Measurements from ENCODE around the gene TBC1D10B.

TBC1D10B gene

GRCh38 chr16:30370456-30371247 is at the start of gene TBC1D10B:
TBC1D10B (minus strand) TSS chr16:30370494; CDS start chr16:30370183, 311 bp downstream.
- peak; percentile 94 for DNase-seq (ENCODE audit: low read depth)

DNA sequence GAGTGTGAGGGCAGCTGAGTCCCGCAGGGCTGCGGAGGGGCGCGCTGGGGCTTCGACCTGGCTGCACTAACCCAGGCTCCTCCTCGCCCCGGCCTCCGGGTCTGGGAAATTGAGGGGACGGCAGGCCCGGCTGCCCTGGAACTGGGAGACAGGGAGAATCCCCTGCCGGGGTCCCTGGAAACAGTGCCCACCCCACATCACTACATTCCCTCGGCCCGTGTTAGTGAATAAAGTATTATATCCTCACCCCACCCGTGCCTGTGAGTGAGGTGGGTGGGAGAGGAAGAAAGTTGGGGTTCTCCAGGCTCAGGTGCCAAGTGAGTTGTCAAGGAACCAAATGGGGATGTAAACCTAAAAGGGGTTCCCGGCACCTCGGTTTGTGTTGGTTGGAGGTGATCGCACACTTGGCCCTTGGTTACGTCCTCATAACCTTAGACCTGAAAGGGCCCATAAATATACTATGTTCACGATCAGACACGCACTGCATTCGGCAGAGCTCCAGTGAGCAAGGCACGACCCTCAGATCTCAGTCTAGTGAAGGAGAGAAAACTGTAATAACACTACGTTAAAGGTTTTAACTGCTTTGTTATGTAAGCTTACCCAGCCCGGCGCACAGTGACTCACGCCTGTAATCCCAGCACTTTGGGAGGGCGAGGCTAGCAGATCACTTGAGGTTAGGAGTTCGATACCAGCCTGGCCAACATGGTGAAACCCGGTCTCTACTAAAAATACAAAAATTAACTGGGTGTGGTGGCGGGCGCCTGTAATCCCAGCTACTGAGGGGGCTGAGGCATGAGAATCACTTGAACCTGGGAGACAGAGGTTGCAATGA is 48.3 kb upstream of the TBC1D10B start:
- no peak for DNase-seq (ENCODE audit: low read depth)

GRCh38 chr16:30417529-30418349 is 47.4 kb upstream of the TBC1D10B start:
- peak; percentile 65 for DNase-seq (ENCODE audit: low read depth)

- DNase-seq (ENCODE audit: low read depth) = no peak
Observed at GRCh38 chr16:30416624-30417528, 46.6 kb upstream of the TBC1D10B start.

DNA sequence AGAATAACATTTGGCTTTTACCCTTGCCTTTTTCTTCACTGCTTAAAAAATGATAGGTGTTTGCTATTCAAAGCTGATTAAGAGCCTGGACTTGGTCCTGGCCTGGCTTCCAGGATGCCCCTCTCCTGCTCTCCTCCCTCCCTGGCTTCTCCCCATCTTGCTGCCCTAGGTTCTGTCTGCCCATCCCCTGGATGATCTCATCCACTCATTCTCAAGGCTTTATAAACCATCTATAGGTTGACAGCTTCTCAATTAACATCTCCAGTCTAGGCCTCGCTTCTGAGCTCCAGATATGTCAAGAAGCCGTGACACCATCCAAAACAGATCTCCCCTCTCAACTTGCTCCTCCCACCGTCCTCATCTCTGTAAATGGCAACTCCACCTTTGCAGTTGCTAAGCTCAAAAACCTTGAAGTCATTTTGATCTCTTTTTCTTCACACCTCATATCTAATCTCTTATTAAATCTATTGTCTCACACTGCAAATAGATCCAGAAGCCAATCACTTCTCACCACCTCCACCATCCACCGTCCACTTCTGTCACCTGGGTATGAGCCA is 45.8 kb upstream of the TBC1D10B start:
- DNase-seq (ENCODE audit: low read depth) = no peak

DNA sequence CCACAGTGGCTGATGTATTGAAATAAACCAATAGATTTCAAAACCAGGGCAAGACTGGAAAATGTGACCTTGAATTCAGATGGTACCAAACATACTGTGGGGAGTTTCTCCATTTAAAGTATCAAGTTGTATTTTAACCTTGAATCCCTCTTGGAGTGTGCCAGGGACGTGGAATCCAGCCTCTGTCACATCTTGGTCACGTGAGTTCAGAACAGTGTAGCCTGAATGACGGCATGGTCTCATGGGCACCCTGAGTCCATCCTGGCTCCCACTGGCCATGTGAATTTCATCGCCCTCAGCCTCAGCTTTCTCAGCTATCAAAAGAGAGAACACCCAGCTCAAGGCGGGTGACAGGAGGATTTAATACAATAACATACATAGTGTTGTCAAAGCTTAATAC is 43.9 kb upstream of the TBC1D10B start:
- no peak for DNase-seq (ENCODE audit: low read depth)

DNA sequence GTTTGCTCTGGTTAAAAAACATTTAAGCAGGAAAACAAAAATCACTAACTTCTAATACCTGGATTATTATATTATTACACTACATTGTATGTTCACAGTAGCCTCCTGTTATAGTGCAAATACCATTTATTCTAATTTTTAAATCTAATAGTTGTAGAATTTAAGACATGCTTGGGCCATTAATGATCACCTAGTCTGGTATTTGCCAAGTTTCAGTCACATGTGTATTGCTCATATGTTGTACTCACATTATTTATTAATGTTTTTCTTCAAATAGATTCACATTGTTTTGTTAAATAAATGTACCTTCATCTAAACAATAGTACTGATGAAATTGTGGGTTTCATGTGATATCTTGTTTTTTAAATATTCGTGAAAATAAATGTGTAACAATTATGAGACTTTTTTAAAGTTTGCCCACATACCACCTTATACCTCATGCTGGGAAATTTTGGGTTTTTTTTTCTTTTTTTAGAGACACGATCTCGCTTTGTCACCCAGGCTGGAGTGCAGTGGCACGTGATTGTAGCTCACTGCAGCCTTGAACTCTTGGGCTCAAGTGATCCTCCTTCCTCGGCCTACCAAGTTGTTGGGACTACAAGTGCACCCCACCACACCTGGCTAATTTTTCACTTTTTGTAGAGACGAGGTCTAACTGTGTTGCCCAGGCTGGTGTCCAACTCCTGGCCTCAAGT is 43.0 kb upstream of the TBC1D10B start:
- no peak for DNase-seq (ENCODE audit: low read depth)

GRCh38 chr16:30409125-30410060 is 39.1 kb upstream of the TBC1D10B start:
- peak; percentile 88 for DNase-seq (ENCODE audit: low read depth)

DNA sequence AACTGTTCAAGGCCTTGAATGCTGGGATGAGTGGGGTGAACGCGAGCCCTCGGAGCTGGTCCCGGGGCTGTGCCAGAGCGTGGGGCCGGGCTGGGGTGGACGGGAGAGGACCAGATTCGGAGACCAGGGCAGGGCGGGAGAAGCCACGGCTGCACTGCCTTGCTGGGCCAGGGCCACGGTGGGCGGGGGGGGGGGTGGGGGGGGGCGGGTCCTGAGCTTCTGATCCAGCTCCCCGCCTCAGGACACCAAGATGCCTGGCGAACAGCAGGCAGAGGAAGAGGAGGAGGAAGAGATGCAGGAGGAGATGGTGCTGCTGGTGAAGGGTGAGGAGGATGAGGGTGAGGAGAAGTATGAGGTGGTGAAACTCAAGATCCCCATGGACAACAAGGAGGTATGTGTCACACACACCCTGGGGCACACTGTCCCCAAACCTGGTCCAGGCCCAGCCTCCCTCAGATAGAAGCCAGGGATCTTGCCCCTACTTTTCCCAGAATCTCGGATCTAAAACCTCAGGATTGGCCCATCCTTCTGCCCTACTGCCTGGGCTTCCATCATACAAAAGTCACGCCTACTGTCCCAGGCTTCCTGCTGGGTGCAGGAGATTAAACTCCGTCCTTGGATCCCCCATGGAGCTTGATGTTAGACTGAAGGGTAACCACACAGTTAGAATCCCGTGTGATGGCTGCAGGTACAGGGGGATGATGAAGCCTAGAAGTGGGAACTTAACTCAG is 37.7 kb upstream of the TBC1D10B start:
- DNase-seq (ENCODE audit: low read depth) = no peak

- peak; percentile 84 for DNase-seq (ENCODE audit: low read depth)
Observed at GRCh38 chr16:30407102-30407803, 37.0 kb upstream of the TBC1D10B start, which contains the start of gene ZNF771. ZNF771 (plus strand) TSS chr16:30407606; CDS start chr16:30408054, 448 bp downstream.

DNA sequence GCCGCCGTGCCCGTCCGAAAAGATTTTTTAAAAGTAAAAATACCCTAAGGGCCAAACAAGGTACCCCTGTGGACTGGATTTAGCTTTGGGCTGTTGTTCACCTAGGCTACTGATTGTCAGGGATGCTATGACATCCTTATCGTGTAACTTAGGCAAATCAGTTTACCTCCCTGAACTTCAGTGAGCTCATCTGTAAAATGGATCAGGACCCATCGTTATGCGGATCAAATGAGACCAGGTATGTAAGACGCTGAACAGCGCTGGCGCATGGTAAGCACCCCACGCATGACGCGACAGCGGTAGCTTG is 36.5 kb upstream of the TBC1D10B start:
- no peak for DNase-seq (ENCODE audit: low read depth)

- DNase-seq (ENCODE audit: low read depth) = no peak
Observed at GRCh38 chr16:30401768-30402425, 31.6 kb upstream of the TBC1D10B start.

DNA sequence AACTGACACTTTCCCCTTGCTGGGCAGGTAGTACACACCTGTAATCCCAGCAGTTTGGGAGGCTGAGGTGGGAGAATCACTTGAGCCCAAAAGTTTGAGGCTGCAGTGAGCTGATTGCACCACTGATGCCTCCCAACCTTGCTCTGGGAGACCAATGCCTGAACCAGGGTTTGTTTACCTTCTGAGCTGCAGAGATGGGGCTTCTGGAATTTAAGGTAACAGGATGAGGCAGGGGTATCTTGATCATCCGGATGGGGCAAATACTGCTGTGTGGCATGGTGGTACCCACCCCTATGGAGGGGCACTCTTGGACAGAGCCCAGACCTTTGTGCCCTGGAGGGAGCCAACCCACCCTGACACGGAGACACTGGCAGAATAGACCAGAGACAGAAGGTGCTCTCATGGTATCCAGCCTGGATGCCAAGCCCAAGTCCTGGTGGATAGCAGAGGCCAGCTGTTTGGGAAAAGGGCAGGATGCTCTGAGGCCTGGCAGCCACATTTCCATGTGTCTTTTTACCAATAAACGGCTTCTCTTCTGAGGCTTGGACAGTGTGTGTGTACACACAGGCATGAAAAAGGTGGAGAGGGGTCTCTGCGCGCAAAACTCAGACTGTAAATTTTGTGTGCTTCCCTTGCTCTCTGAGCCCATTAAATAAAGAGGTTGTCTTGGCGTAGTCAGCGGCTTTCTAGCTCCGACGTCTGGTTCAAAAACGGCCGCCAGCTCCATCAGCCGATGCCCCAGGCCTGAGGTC is 29.3 kb upstream of the TBC1D10B start:
- DNase-seq (ENCODE audit: low read depth) = no peak

- no peak for DNase-seq (ENCODE audit: low read depth)
Observed at GRCh38 chr16:30398661-30399434, 28.6 kb upstream of the TBC1D10B start.

GRCh38 chr16:30397776-30398660 is 27.7 kb upstream of the TBC1D10B start:
- no peak for DNase-seq (ENCODE audit: low read depth)
